Fibroblast of skin of left quadriceps (primary cell): ENCODE results near the gene CTSW.
"Not testable (repeated sequence)": the region's sequence is repeated elsewhere in the genome, so short reads cannot be mapped to it uniquely, and the experiment has no call there.

ENCODE experiments used
- DNase-seq, 2 experiments: peaks; one replicate each; pipeline ENCODE4 v3.0.0-alpha.2; 2013; ENCODE audit warnings: low read depth in 2 of 2

The CTSW gene

GRCh38 chr11:65879617-65880016 lies at the start of gene CTSW:
TSS of gene CTSW (plus strand) at chr11:65879837. CDS start at chr11:65879855, 18 bp downstream.
- DNase-seq = no peak

GRCh38 chr11:65832231-65832630 lies 47.4 kb upstream of the CTSW start:
- not testable (repeated sequence) for DNase-seq

- peak; percentile 82 to 83 for DNase-seq
These were observed 46.2 kb upstream of the CTSW start, which contains the start of gene SNX32 for GRCh38 chr11:65833297-65834030. TSS of gene SNX32 (plus strand) at chr11:65833963. CDS start at chr11:65834066, 103 bp downstream.

- no peak for DNase-seq
These were observed 45.4 kb upstream of the CTSW start for GRCh38 chr11:65834202-65834601.

GRCh38 chr11:65842144-65842543 lies 37.5 kb upstream of the CTSW start:
- DNase-seq = no peak

- no peak for DNase-seq
These were observed 35.8 kb upstream of the CTSW start for GRCh38 chr11:65843811-65844210.

GRCh38 chr11:65844231-65844872 lies 35.3 kb upstream of the CTSW start:
- no peak for DNase-seq

GRCh38 chr11:65847746-65848145 lies 31.9 kb upstream of the CTSW start:
- no peak for DNase-seq

GRCh38 chr11:65848693-65849092 lies 30.9 kb upstream of the CTSW start:
- DNase-seq = not testable (repeated sequence)

- DNase-seq = no peak
These were observed 30.3 kb upstream of the CTSW start for GRCh38 chr11:65849366-65849765.

GRCh38 chr11:65849771-65850216 lies 29.8 kb upstream of the CTSW start:
- DNase-seq = no peak

- no peak for DNase-seq
These were observed 29.2 kb upstream of the CTSW start for GRCh38 chr11:65850217-65851082.

- no peak for DNase-seq
These were observed 28.5 kb upstream of the CTSW start for GRCh38 chr11:65851083-65851579.

- no peak for DNase-seq
These were observed 27.7 kb upstream of the CTSW start for GRCh38 chr11:65851811-65852507.

GRCh38 chr11:65852508-65853245 lies 27.0 kb upstream of the CTSW start:
- no peak for DNase-seq

GRCh38 chr11:65853246-65853979 lies 26.2 kb upstream of the CTSW start:
- no peak for DNase-seq

GRCh38 chr11:65854161-65854592 lies 25.5 kb upstream of the CTSW start:
- DNase-seq = no peak

- no peak for DNase-seq
These were observed 24.5 kb upstream of the CTSW start for GRCh38 chr11:65854852-65855837.

- no peak for DNase-seq
These were observed 23.7 kb upstream of the CTSW start for GRCh38 chr11:65855927-65856363.
